Cardiac muscle cell (in vitro differentiated cells and primary cell): ENCODE results near the gene ZBTB32. TPM values are rescaled to one million over a fixed set of nuclear protein-coding genes. Genes with fewer than 3 reads are reported as not detected.

Source experiments
- DNase-seq, 2 donors: peaks; one replicate each; pipeline versions ENCODE4 v3.0.0 to v3.0.0-alpha.2; 2010 to 2017; ENCODE audit warnings: low read depth in 1 of 2, low spot score in 1 of 2
- H3K27ac ChIP-seq: fragments of 200-600 bp; sonication (generic); 2 replicates; pipeline ENCODE4 v1.5.1; 2016
- H3K27me3 ChIP-seq: fragments of 200-600 bp; sonication (generic); 2 replicates; pipeline ENCODE4 v1.6.0; 2016; ENCODE audit warnings: control low read depth
- H3K36me3 ChIP-seq: fragments of 200-600 bp; sonication (generic); 2 replicates; pipeline ENCODE4 v1.5.1; 2016; ENCODE audit warnings: control low read depth
- H3K4me1 ChIP-seq: fragments of 200-600 bp; sonication (generic); 2 replicates; pipeline ENCODE4 v1.8.1; 2017; ENCODE audit warnings: low read depth, mild to moderate bottlenecking, mixed run types
- H3K4me3 ChIP-seq: fragments of 200-600 bp; sonication (generic); 2 replicates; pipeline ENCODE4 v1.5.1; 2016; ENCODE audit warnings: mild to moderate bottlenecking
- H3K9me3 ChIP-seq: fragments of 200-600 bp; sonication (generic); 2 replicates; pipeline ENCODE4 v1.5.1; 2017; ENCODE audit warnings: low read depth, mild to moderate bottlenecking, control low read depth
- CTCF ChIP-seq: IDR thresholded peaks from 2 replicates; pipeline ENCODE4 v1.5.1; 2012; ENCODE audit warnings: low read depth, mild to moderate bottlenecking, low read length
- polyA plus RNA-seq: library from polyadenylated mRNA; unstranded; fragments of >200 nt; fragmentation: Nextera tagmentation; extraction: Ambion mirVana; gene quantifications from 2 replicates; pipeline ENCODE4 v1.2.1, GENCODE V29; 2016
- total RNA-seq: library from RNA; depleted of rRNA; stranded (reverse); fragments of >200 nt; gene quantifications from 2 replicates; pipeline ENCODE4 v1.2.3, GENCODE V29; 2016

Gene ZBTB32
- total and polyA plus RNA-seq, 2 experiments from 2014 or later: 0.53 TPM; not detected in 1

- TF ChIP-seq CTCF: no peak
- DNase-seq: no peak
- Histone ChIP-seq H3K9me3 (no peaks in the 10 kb centered on the region), H3K36me3 (no peaks in the 10 kb centered on the region), H3K27ac (no peak overlapping the region), H3K4me3 (no peak overlapping the region), H3K27me3 (no peaks in the 10 kb centered on the region), H3K4me1 (peaks cover 6% of the 10 kb centered on the region)
Observed at GRCh38 chr19:35712567-35713505, 8.5 kb downstream of the ZBTB32 start.

GRCh38 chr19:35713506-35713850 is 9.1 kb downstream of the ZBTB32 start:
- Histone ChIP-seq H3K27me3 (no peaks in the 10 kb centered on the region), H3K4me1 (peaks cover 6% of the 10 kb centered on the region), H3K4me3 (no peak overlapping the region), H3K9me3 (no peaks in the 10 kb centered on the region), H3K36me3 (no peaks in the 10 kb centered on the region), H3K27ac (no peak overlapping the region)
- TF ChIP-seq CTCF: no peak
- DNase-seq: no peak

- H3K9me3 ChIP-seq: no peaks in the 10 kb centered on the region
- H3K27me3 ChIP-seq: no peaks in the 10 kb centered on the region
- no peak for DNase-seq
- H3K4me1 ChIP-seq: peaks cover 6% of the 10 kb centered on the region
- H3K27ac ChIP-seq: no peak overlapping the region
- H3K4me3 ChIP-seq: no peak overlapping the region
- TF ChIP-seq CTCF: no peak
- no peaks in the 10 kb centered on the region for H3K36me3 ChIP-seq
Observed at GRCh38 chr19:35713904-35714495, 9.6 kb downstream of the ZBTB32 start.

GRCh38 chr19:35714601-35715354 is 10.4 kb downstream of the ZBTB32 start:
- Histone ChIP-seq H3K4me1 (peaks cover 6% of the 10 kb centered on the region), H3K27ac (no peak overlapping the region), H3K9me3 (no peaks in the 10 kb centered on the region), H3K36me3 (no peaks in the 10 kb centered on the region), H3K4me3 (no peak overlapping the region), H3K27me3 (no peaks in the 10 kb centered on the region)
- no peak for TF ChIP-seq CTCF
- DNase-seq: no peak

GRCh38 chr19:35715355-35715809 is 11.0 kb downstream of the ZBTB32 start:
- no peaks in the 10 kb centered on the region for H3K9me3 ChIP-seq
- H3K27ac ChIP-seq: no peak overlapping the region
- peaks cover 6% of the 10 kb centered on the region for H3K4me1 ChIP-seq
- no peak for TF ChIP-seq CTCF
- no peaks in the 10 kb centered on the region for H3K27me3 ChIP-seq
- DNase-seq: no peak
- no peak overlapping the region for H3K4me3 ChIP-seq
- H3K36me3 ChIP-seq: no peaks in the 10 kb centered on the region
